Ammon's horn (tissue), 1 donor: ENCODE data around the gene MACROD2.

Source experiments
- DNase-seq: peaks from one replicate; pipeline ENCODE4 v3.0.0-alpha.2; 2016; ENCODE audit warnings: low spot score

The MACROD2 gene

GRCh38 chr20:14915356-14915755 lies 920.0 kb downstream of the MACROD2 start:
- peak; percentile 29 for DNase-seq

DNA sequence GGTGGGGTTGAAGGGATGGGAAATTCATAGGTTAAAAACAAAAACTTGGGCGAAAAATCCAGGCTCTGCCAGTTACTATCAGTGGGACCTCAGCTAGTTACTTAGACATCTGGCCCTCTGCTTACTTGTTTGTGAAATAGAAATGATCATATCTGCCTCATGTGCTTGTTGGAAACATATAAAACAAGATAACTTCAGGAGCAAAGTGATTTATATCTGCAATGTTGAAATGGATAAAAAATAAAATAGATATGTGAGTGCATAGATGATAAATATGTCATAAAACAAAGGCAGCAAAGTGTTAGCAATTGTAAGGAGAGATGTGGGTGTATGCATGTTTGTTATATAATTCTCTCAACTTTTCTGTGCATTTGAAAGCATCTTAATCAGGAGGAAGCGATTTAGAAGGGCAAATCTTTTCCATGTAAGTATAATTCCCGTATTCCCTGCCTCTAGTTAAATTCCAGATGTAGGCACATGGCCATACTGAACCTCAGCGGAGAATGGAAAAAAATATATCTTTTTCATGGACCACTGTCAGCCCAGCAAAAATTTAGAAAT lies 921.1 kb downstream of the MACROD2 start:
- no peak for DNase-seq

GRCh38 chr20:14918281-14918680 lies 923.0 kb downstream of the MACROD2 start:
- DNase-seq = no peak

DNA sequence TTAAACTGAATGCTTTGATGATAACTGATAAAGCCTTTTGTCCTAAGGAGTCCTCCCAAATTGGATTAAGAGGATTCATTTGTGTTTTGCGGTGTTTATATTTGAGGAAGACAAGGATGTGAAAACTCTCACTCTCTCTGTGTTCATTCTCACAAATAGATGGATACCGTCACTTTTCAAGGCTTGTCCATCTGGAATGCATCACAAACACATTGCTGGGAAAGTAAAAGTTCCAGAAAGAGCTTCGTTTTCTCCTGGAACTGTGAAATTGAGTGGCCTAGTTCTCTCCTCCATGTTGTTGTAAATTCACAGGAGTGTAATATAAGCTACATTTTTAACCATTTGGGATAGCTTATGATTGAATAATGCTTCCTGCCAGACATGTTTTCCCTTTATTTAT lies 923.7 kb downstream of the MACROD2 start:
- no peak for DNase-seq

GRCh38 chr20:14919501-14920081 lies 924.3 kb downstream of the MACROD2 start:
- peak; percentile 36 for DNase-seq

GRCh38 chr20:14921513-14921912 lies 926.2 kb downstream of the MACROD2 start:
- DNase-seq = no peak

GRCh38 chr20:14922503-14923267 lies 927.4 kb downstream of the MACROD2 start:
- no peak for DNase-seq

GRCh38 chr20:14924433-14924832 lies 929.1 kb downstream of the MACROD2 start:
- DNase-seq = no peak

- no peak for DNase-seq
Observed at GRCh38 chr20:14925300-14925699, 930.0 kb downstream of the MACROD2 start.

GRCh38 chr20:14926436-14926835 lies 931.1 kb downstream of the MACROD2 start:
- peak; percentile 17 for DNase-seq

- no peak for DNase-seq
Observed at GRCh38 chr20:14928083-14928482, 932.8 kb downstream of the MACROD2 start.

- DNase-seq = no peak
Observed at GRCh38 chr20:14929388-14929787, 934.1 kb downstream of the MACROD2 start.

GRCh38 chr20:14932040-14932439 lies 936.7 kb downstream of the MACROD2 start:
- no peak for DNase-seq

DNA sequence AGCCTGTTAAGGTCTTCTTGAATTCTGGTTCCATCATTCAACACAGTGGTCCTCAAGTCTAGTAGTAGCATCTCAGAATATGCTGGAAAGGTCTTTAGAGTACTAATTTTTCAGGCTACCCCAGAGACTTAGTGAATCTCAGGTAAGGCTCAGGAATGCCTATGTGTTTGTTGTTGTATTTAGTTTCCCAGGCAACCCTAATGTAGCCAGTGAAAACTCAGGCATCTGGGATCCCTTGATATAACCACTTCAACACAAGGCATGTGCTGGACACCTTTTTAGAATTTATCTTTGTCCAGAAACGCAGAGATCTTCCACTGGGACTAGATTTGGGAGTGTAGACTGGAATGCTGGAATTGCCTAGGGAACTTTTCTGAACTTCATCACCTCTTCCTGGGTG lies 940.0 kb downstream of the MACROD2 start:
- no peak for DNase-seq

- DNase-seq = no peak
Observed at GRCh38 chr20:14937021-14937420, 941.7 kb downstream of the MACROD2 start.

GRCh38 chr20:14937846-14938245 lies 942.5 kb downstream of the MACROD2 start:
- no peak for DNase-seq

DNA sequence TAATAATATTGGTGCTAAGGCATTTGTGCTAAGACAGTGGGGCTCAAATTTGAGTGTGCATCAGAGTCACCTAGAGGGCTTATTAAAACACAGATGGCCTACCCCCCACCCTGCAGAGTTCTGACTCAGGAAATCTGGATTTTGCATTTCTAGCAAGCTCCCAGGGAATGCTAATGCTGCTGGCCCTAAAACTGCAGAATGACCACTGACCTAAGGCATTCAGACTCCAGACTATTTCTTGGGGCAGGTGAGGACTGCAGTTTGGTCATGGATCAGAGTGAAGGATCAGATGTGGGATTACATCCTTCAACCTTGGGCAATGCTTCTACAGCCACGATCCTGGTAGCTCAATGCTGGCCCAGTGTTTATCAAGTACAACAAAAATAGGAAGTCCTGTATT lies 952.2 kb downstream of the MACROD2 start:
- DNase-seq = no peak

GRCh38 chr20:14947946-14948345 lies 952.6 kb downstream of the MACROD2 start:
- DNase-seq = no peak

- peak; percentile 9 for DNase-seq
Observed at GRCh38 chr20:14948416-14948815, 953.1 kb downstream of the MACROD2 start.

- no peak for DNase-seq
Observed at GRCh38 chr20:14950633-14951032, 955.3 kb downstream of the MACROD2 start.

- no peak for DNase-seq
Observed at GRCh38 chr20:14951105-14951504, 955.8 kb downstream of the MACROD2 start.

DNA sequence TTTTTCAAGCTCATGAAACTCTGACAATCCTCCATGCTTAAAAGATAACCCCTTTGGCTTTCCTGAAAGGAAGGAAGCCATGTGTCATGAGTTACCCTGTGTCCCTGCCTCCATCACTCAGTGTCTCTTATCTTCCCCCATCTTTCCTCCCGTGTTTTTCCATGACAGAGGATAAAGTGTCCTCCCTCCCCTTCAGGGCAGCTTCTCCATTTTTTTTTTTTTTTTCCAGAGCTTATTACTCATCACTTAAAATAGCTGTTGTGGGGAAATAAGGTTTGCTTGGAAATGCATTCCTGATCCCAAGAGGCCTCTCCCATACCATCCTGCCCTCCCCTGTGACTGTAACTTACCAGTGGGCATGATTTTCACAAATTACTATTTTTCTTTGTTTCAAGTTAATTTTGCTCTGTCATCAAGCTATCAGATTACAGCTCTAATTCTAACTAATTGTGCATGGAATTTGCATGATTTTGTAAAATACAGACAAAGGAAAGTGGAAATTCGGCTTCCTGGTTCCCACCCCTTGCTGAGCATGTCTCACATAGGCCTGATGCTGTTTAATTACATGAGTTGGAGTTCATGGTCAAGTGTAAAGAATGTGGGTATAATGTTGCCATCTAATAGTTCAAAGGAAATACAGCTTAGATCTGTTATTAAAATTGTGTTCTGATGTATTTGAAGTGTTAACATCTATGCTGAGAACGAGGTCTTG lies 956.5 kb downstream of the MACROD2 start:
- no peak for DNase-seq

- no peak for DNase-seq
Observed at GRCh38 chr20:14953736-14954135, 958.4 kb downstream of the MACROD2 start.
